ENCODE data around the gene C3orf70.

Gene C3orf70

GRCh38 chr3:185149591-185149990 lies 3.3 kb downstream of the C3orf70 start:
- H2BK5ac ChIP-seq (ENCODE audit: low read length): no peak overlapping the region
- no peak overlapping the region for H3K9ac ChIP-seq (ENCODE audit: low read length)
- no peak overlapping the region for H4K5ac ChIP-seq (ENCODE audit: low read length)
- no peak overlapping the region for H3K4ac ChIP-seq (ENCODE audit: low read depth, low read length)
- no peak overlapping the region for H4K8ac ChIP-seq (ENCODE audit: low read depth, low read length)
- H3K27me3 ChIP-seq (ENCODE audit: insufficient read depth, low read length, poor library complexity): peaks cover 3% of the 10 kb centered on the region
- H3K36me3 ChIP-seq (ENCODE audit: control insufficient read depth, insufficient read depth, low read length): no peaks in the 10 kb centered on the region
- DNase-seq: no peak
- H2AK5ac ChIP-seq (ENCODE audit: low read length): no peak overlapping the region
- no peak overlapping the region for H3K56ac ChIP-seq (ENCODE audit: low read length)
- no peak overlapping the region for H3K23ac ChIP-seq (ENCODE audit: low read length)
- WGBS (ENCODE audit: extremely low coverage, insufficient coverage, low lambda C conversion rate): no CpG with 5 or more reads among the region's 3 CpGs
- H3K18ac ChIP-seq (ENCODE audit: low read length): no peak overlapping the region
- no peak overlapping the region for H3K4me2 ChIP-seq (ENCODE audit: low read length)
- no peak overlapping the region for H3K4me3 ChIP-seq (ENCODE audit: low read length)
- H3K79me2 ChIP-seq (ENCODE audit: control insufficient read depth, insufficient read depth, low read length): no peaks in the 10 kb centered on the region
- no peak overlapping the region for H2BK15ac ChIP-seq (replicated peaks; ENCODE audit: low read depth)
- H3K27ac ChIP-seq (ENCODE audit: low read depth, low read length): no peak overlapping the region
- no peaks in the 10 kb centered on the region for H3K79me1 ChIP-seq (ENCODE audit: low read length)
- no peaks in the 10 kb centered on the region for H3K4me1 ChIP-seq (ENCODE audit: control insufficient read depth, low read depth, low read length)
- no peak overlapping the region for H2BK120ac ChIP-seq (ENCODE audit: low read depth, low read length)

GRCh38 chr3:185145511-185145910 lies 7.3 kb downstream of the C3orf70 start:
- H3K79me1 ChIP-seq (ENCODE audit: low read length): no peaks in the 10 kb centered on the region
- no peak overlapping the region for H3K56ac ChIP-seq (ENCODE audit: low read length)
- H3K4ac ChIP-seq (ENCODE audit: low read depth, low read length): no peak overlapping the region
- WGBS (ENCODE audit: extremely low coverage, insufficient coverage, low lambda C conversion rate): no CpG with 5 or more reads among the region's 6 CpGs
- no peak overlapping the region for H3K4me2 ChIP-seq (ENCODE audit: low read length)
- H2BK120ac ChIP-seq (ENCODE audit: low read depth, low read length): no peak overlapping the region
- no peaks in the 10 kb centered on the region for H3K27me3 ChIP-seq (ENCODE audit: insufficient read depth, low read length, poor library complexity)
- H3K18ac ChIP-seq (ENCODE audit: low read length): no peak overlapping the region
- no peak overlapping the region for H3K4me3 ChIP-seq (ENCODE audit: low read length)
- no peak overlapping the region for H3K27ac ChIP-seq (ENCODE audit: low read depth, low read length)
- H3K79me2 ChIP-seq (ENCODE audit: control insufficient read depth, insufficient read depth, low read length): no peaks in the 10 kb centered on the region
- no peak overlapping the region for H4K5ac ChIP-seq (ENCODE audit: low read length)
- H3K23ac ChIP-seq (ENCODE audit: low read length): no peak overlapping the region
- H3K36me3 ChIP-seq (ENCODE audit: control insufficient read depth, insufficient read depth, low read length): no peaks in the 10 kb centered on the region
- H2BK15ac ChIP-seq (replicated peaks; ENCODE audit: low read depth): no peak overlapping the region
- no peak overlapping the region for H2AK5ac ChIP-seq (ENCODE audit: low read length)
- no peaks in the 10 kb centered on the region for H3K4me1 ChIP-seq (ENCODE audit: control insufficient read depth, low read depth, low read length)
- DNase-seq: no peak
- no peak overlapping the region for H2BK5ac ChIP-seq (ENCODE audit: low read length)
- H3K9ac ChIP-seq (ENCODE audit: low read length): no peak overlapping the region
- H4K8ac ChIP-seq (ENCODE audit: low read depth, low read length): no peak overlapping the region

DNA sequence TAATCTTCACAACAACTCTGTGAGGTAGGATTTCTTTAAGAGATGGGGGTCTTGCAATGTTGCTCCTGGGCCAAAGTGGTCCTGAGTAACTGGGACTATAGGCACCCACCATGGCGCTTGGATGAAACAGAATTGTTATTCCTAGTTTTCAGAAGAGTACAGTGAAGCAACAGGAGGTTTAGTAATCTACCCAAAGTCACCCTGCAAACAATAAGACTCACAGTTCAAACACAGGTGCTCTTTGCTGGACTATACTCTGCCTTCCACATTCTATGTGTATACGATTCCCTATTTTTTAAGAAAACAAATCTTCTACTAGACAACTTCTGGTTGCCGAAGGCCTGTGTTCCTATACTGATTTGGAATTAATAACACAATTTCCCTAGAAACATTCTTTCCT lies 8.1 kb downstream of the C3orf70 start:
- Histone ChIP-seq H3K27me3 (ENCODE audit: insufficient read depth, low read length, poor library complexity) (no peaks in the 10 kb centered on the region), H3K56ac (ENCODE audit: low read length) (no peak overlapping the region), H4K8ac (ENCODE audit: low read depth, low read length) (no peak overlapping the region), H2BK5ac (ENCODE audit: low read length) (no peak overlapping the region), H3K4me1 (ENCODE audit: control insufficient read depth, low read depth, low read length) (no peaks in the 10 kb centered on the region), H3K23ac (ENCODE audit: low read length) (no peak overlapping the region), H4K5ac (ENCODE audit: low read length) (no peak overlapping the region), H3K4me3 (ENCODE audit: low read length) (no peak overlapping the region), H3K9ac (ENCODE audit: low read length) (no peak overlapping the region), H3K36me3 (ENCODE audit: control insufficient read depth, insufficient read depth, low read length) (no peaks in the 10 kb centered on the region), H3K27ac (ENCODE audit: low read depth, low read length) (no peak overlapping the region), H2BK120ac (ENCODE audit: low read depth, low read length) (no peak overlapping the region), H3K18ac (ENCODE audit: low read length) (no peak overlapping the region), H2BK15ac (replicated peaks; ENCODE audit: low read depth) (no peak overlapping the region), H3K4ac (ENCODE audit: low read depth, low read length) (no peak overlapping the region), H3K79me2 (ENCODE audit: control insufficient read depth, insufficient read depth, low read length) (no peaks in the 10 kb centered on the region), H3K79me1 (ENCODE audit: low read length) (no peaks in the 10 kb centered on the region), H3K4me2 (ENCODE audit: low read length) (no peak overlapping the region), H2AK5ac (ENCODE audit: low read length) (no peak overlapping the region)
- no peak for DNase-seq
- no CpG with 5 or more reads among the region's 3 CpGs for whole genome bisulfite sequencing (ENCODE audit: extremely low coverage, insufficient coverage, low lambda C conversion rate)

- Histone ChIP-seq H4K8ac (ENCODE audit: low read depth, low read length) (no peak overlapping the region), H4K5ac (ENCODE audit: low read length) (no peak overlapping the region), H3K27ac (ENCODE audit: low read depth, low read length) (no peak overlapping the region), H3K56ac (ENCODE audit: low read length) (no peak overlapping the region), H2AK5ac (ENCODE audit: low read length) (no peak overlapping the region), H3K36me3 (ENCODE audit: control insufficient read depth, insufficient read depth, low read length) (no peaks in the 10 kb centered on the region), H3K4me1 (ENCODE audit: control insufficient read depth, low read depth, low read length) (no peaks in the 10 kb centered on the region), H3K9ac (ENCODE audit: low read length) (no peak overlapping the region), H3K79me1 (ENCODE audit: low read length) (no peaks in the 10 kb centered on the region), H2BK5ac (ENCODE audit: low read length) (no peak overlapping the region), H3K79me2 (ENCODE audit: control insufficient read depth, insufficient read depth, low read length) (no peaks in the 10 kb centered on the region), H3K4ac (ENCODE audit: low read depth, low read length) (no peak overlapping the region), H3K4me3 (ENCODE audit: low read length) (no peak overlapping the region), H2BK120ac (ENCODE audit: low read depth, low read length) (no peak overlapping the region), H3K4me2 (ENCODE audit: low read length) (no peak overlapping the region), H2BK15ac (replicated peaks; ENCODE audit: low read depth) (no peak overlapping the region), H3K18ac (ENCODE audit: low read length) (no peak overlapping the region), H3K23ac (ENCODE audit: low read length) (no peak overlapping the region), H3K27me3 (ENCODE audit: insufficient read depth, low read length, poor library complexity) (no peaks in the 10 kb centered on the region)
- WGBS (ENCODE audit: extremely low coverage, insufficient coverage, low lambda C conversion rate): no CpG with 5 or more reads among the region's 1 CpG
- no peak for DNase-seq
Measured at GRCh38 chr3:185137821-185138220, 15.0 kb downstream of the C3orf70 start.

DNA sequence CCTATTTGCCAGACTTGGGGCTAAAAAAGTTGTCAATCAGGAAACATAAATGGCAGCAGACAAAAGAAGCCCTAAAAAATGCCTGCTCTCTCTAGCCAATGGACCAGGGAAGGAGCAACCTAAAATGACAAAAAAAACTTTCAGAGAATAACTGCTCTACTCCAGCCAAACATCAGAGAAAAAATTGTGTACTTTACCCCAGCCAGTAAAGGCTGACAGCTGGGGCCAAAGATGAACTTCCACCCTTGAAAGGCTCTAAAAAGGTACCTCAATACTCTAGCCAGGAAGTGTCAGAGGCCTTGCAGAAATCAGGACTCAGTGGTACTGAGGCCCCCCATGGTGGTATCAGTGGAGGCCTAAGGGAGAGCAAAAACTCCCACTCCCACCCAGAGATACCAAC lies 18.4 kb downstream of the C3orf70 start:
- Histone ChIP-seq H3K4me2 (ENCODE audit: low read length) (no peak overlapping the region), H2AK5ac (ENCODE audit: low read length) (no peak overlapping the region), H3K4me1 (ENCODE audit: control insufficient read depth, low read depth, low read length) (no peaks in the 10 kb centered on the region), H3K79me1 (ENCODE audit: low read length) (no peaks in the 10 kb centered on the region), H3K4ac (ENCODE audit: low read depth, low read length) (no peak overlapping the region), H3K36me3 (ENCODE audit: control insufficient read depth, insufficient read depth, low read length) (no peaks in the 10 kb centered on the region), H3K18ac (ENCODE audit: low read length) (no peak overlapping the region), H2BK120ac (ENCODE audit: low read depth, low read length) (no peak overlapping the region), H2BK5ac (ENCODE audit: low read length) (no peak overlapping the region), H3K27me3 (ENCODE audit: insufficient read depth, low read length, poor library complexity) (no peaks in the 10 kb centered on the region), H2BK15ac (replicated peaks; ENCODE audit: low read depth) (no peak overlapping the region), H3K9ac (ENCODE audit: low read length) (no peak overlapping the region), H3K79me2 (ENCODE audit: control insufficient read depth, insufficient read depth, low read length) (no peaks in the 10 kb centered on the region), H3K23ac (ENCODE audit: low read length) (no peak overlapping the region), H4K5ac (ENCODE audit: low read length) (no peak overlapping the region), H4K8ac (ENCODE audit: low read depth, low read length) (no peak overlapping the region), H3K4me3 (ENCODE audit: low read length) (no peak overlapping the region), H3K27ac (ENCODE audit: low read depth, low read length) (no peak overlapping the region), H3K56ac (ENCODE audit: low read length) (no peak overlapping the region)
- no peak for DNase-seq

DNA sequence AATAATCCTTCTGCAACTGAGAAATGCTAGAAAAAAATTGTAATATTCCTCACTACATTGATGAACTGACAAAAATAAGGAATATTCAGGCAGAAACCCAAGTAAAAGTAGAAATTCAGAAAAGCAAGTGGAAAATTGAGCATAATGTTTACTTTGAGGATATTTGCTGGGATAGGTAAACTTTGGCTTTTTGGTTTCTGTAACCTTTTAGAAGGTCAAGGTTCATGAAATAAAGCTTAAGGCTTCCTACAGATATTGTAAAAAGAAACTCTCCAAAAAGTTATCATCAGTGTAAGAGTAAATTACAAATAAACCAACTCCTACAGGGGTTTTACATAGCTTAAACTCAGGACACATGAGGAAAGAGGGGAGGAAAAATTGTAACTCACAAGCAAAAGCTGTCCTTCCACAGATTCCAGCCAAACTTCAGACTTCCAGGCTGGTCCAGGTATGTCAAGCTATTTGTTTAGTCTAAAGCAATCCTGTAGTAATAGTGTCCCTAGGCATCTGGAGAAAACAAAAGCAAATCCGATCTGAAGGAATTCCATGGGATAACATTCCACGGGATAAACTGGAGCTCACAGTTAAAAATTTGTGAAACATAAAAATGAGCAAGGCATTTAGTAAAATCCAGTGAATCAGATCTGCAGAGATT lies 21.1 kb downstream of the C3orf70 start:
- Histone ChIP-seq H3K9ac (ENCODE audit: low read length) (no peak overlapping the region), H2AK5ac (ENCODE audit: low read length) (no peak overlapping the region), H2BK15ac (replicated peaks; ENCODE audit: low read depth) (no peak overlapping the region), H2BK120ac (ENCODE audit: low read depth, low read length) (no peak overlapping the region), H3K27me3 (ENCODE audit: insufficient read depth, low read length, poor library complexity) (no peaks in the 10 kb centered on the region), H3K4me2 (ENCODE audit: low read length) (no peak overlapping the region), H3K27ac (ENCODE audit: low read depth, low read length) (no peak overlapping the region), H3K4ac (ENCODE audit: low read depth, low read length) (no peak overlapping the region), H3K56ac (ENCODE audit: low read length) (no peak overlapping the region), H3K79me2 (ENCODE audit: control insufficient read depth, insufficient read depth, low read length) (no peaks in the 10 kb centered on the region), H3K36me3 (ENCODE audit: control insufficient read depth, insufficient read depth, low read length) (no peaks in the 10 kb centered on the region), H3K23ac (ENCODE audit: low read length) (no peak overlapping the region), H3K4me3 (ENCODE audit: low read length) (no peak overlapping the region), H4K8ac (ENCODE audit: low read depth, low read length) (no peak overlapping the region), H3K4me1 (ENCODE audit: control insufficient read depth, low read depth, low read length) (no peaks in the 10 kb centered on the region), H4K5ac (ENCODE audit: low read length) (no peak overlapping the region), H2BK5ac (ENCODE audit: low read length) (no peak overlapping the region), H3K79me1 (ENCODE audit: low read length) (no peaks in the 10 kb centered on the region), H3K18ac (ENCODE audit: low read length) (no peak overlapping the region)
- no peak for DNase-seq
- WGBS (ENCODE audit: extremely low coverage, insufficient coverage, low lambda C conversion rate): no CpG with 5 or more reads among the region's 2 CpGs

Data from mesendoderm (in vitro differentiated cells).